Adipocyte (in vitro differentiated cells): ENCODE measurements around the gene DNAJB7.
"Not testable (repeated sequence)": the region's sequence is repeated elsewhere in the genome, so short reads cannot be mapped to it uniquely, and the experiment has no call there.

Source experiments
- DNase-seq: peaks from one replicate; pipeline ENCODE4 v3.0.0-alpha.2; 2015; ENCODE audit warnings: low read depth
- H3K27me3 ChIP-seq: replicated peaks from 2 replicates; pipeline ENCODE4 v1.7.0; 2013; ENCODE audit warnings: mild to moderate bottlenecking, low read length, moderate library complexity; ENCODE audit not compliant: control insufficient read depth, insufficient read depth
- H3K36me3 ChIP-seq: 2 replicates; pipeline ENCODE4 v1.7.0; 2013; ENCODE audit warnings: low read length, mild to moderate bottlenecking, moderate library complexity; ENCODE audit not compliant: control insufficient read depth, insufficient read depth, severe bottlenecking
- H3K4me1 ChIP-seq: 2 replicates; pipeline ENCODE4 v1.7.0; 2013; ENCODE audit warnings: mild to moderate bottlenecking, low read length, moderate library complexity; ENCODE audit not compliant: control insufficient read depth, insufficient read depth
- H3K4me3 ChIP-seq: 2 replicates; pipeline ENCODE4 v1.7.0; 2013; ENCODE audit warnings: mild to moderate bottlenecking, low read length, moderate library complexity
- H3K9ac ChIP-seq: 2 replicates; pipeline ENCODE4 v1.7.0; 2013; ENCODE audit warnings: mild to moderate bottlenecking, low read length, moderate library complexity
- H3K9me3 ChIP-seq: 2 replicates; pipeline ENCODE4 v1.7.0; 2013; ENCODE audit warnings: mild to moderate bottlenecking, low read length, moderate library complexity; ENCODE audit not compliant: control insufficient read depth

Gene DNAJB7

DNA sequence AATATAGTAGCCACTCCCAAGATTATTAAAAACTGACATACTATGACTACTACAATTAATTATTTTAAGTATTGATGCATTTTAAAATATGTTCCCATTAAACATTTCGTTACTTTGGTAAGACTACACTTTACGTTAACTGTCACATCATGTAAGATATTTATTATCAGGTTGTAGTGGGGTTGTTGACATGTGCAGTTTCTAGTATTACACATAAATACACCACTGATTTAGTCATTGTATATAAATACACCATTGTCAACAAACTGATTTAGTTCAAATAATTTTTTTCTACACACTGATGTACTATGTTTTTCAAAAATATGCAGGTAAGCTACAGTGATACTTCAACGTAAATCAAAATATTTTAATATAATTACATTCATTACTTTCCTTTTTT is 17.0 kb downstream of the DNAJB7 start:
- no peak for DNase-seq
- H3K4me3 ChIP-seq: no peak overlapping the region
- no peaks in the 10 kb centered on the region for H3K9me3 ChIP-seq
- no peaks in the 10 kb centered on the region for H3K4me1 ChIP-seq
- no peak overlapping the region for H3K9ac ChIP-seq
- peaks cover 100% of the 10 kb centered on the region for H3K36me3 ChIP-seq
- no peaks in the 10 kb centered on the region for H3K27me3 ChIP-seq

DNA sequence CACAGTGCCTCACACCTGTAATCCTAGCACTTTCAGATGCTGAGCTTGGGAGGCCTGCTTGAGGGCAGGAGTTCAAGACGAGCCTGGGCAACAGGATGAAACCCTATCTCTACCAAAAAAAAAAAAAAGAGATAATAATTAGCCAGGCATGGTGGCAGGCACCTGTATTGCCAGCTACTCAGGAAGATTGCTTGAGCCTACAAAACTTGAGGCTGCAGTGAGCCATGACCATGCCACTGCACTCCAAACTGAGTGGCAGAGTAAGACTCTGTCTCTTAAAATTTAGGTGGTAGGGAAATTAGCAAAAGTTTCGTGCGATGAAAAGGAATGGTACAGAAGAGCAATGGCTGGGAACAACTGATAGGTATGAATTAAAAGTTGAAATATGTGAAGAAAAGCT is 23.4 kb downstream of the DNAJB7 start:
- Histone ChIP-seq H3K4me3 (no peak overlapping the region), H3K27me3 (no peaks in the 10 kb centered on the region), H3K9ac (no peak overlapping the region), H3K4me1 (no peaks in the 10 kb centered on the region), H3K36me3 (peaks cover 97% of the 10 kb centered on the region), H3K9me3 (no peaks in the 10 kb centered on the region)
- DNase-seq: no peak

DNA sequence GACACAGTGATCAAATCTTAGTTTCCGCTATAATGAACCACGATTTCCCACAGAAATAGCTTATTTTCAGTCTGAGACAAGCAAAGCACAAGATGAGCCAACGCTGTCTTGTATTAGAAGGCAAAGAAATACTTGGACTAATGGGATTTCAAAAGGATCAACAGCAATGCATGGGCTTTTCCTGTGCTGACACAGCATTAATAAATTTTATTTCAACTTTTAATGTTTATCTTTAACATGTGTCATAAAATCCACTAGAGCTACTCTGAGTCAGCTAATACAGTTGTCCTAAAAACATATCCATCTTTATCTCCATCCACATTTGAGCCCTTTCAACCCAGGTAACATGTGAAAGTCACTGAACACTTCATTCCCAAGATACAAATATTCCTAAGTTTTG is 27.3 kb downstream of the DNAJB7 start:
- Histone ChIP-seq H3K9ac (no peak overlapping the region), H3K27me3 (no peaks in the 10 kb centered on the region), H3K4me1 (no peaks in the 10 kb centered on the region), H3K4me3 (no peak overlapping the region), H3K36me3 (peaks cover 97% of the 10 kb centered on the region), H3K9me3 (no peaks in the 10 kb centered on the region)
- no peak for DNase-seq

DNA sequence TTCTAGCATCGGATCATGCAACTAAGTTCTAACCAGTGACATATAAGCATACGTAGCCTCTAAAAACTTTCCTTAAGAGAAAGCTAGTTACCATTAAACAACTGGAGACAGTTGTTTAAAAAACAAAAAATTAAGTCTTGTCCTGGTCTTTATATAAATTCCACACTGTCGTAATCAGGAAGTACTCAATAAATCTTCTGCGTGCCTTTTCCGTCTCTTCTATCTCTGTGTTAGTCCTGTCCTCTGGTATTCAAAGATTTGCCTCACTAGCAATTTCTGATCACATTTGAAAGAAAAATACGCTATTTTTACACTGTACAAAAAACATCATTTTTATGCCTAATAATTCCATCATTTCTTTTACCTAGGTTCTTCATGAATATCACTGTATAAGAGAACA is 32.8 kb downstream of the DNAJB7 start:
- H3K27me3 ChIP-seq: no peaks in the 10 kb centered on the region
- no peak for DNase-seq
- H3K9me3 ChIP-seq: no peaks in the 10 kb centered on the region
- peaks cover 93% of the 10 kb centered on the region for H3K36me3 ChIP-seq
- H3K4me3 ChIP-seq: no peak overlapping the region
- peaks cover 9% of the 10 kb centered on the region for H3K4me1 ChIP-seq
- no peak overlapping the region for H3K9ac ChIP-seq

DNA sequence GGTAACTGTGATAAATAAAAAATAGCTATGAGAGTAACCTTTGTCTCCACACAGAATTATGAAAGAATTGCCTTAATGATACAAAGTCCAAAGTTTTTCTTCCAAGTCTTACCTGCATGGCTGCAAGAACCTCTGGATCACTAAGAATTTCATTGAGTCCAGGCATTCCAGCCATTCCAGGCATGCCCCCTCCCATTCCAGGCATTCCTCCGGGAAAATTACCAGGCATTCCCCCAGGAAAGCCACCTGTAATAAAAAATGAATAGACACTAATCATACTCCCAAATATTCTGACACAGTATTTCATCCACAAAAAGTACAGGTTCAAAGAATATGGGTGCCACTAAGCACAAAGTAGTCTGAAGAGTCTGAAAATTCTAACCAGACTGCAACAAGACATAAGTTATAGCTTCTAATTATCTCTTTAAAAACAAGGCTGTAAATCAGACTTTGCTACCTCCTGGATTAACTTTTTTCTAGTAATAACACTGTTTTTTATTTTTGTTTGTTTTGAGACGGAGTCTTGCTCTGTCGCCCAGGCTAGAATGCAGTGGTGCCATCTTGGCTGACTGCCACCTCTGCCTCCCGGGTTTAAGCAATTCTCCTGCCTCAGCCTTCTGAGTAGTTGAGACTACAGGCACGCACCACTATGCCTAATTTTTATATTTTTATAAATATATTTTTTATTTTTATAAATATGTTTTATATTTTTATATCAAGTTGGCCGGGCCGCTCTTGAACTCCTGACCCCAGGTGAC is 34.8 kb downstream of the DNAJB7 start:
- H3K4me3 ChIP-seq: no peak overlapping the region

DNA sequence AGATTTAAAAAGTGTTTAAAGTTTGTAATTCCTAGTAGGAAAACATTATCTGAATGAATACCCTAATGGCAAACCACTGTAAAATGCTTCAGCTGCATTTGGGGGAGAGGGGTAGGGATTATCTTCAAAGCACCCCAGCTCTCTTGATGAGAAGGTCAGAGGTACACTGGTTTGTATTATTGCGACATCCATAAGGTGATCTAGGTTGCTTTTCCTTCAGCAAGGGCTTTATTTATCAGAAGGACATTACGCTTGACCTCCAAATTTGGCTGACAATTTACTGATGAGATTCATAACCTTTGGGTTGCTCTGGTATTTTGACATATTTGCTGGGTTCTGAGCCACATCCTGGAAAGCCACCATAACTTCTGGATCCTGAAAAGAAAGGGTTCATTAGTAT is 35.6 kb downstream of the DNAJB7 start:
- H3K36me3 ChIP-seq: peaks cover 83% of the 10 kb centered on the region
- H3K9ac ChIP-seq, DNase-seq, H3K27me3 ChIP-seq, H3K4me3 ChIP-seq, H3K9me3 ChIP-seq, H3K4me1 ChIP-seq: not testable (repeated sequence)

More for the DNA sequence above, 34.8 kb downstream of the DNAJB7 start:
- DNase-seq: no peak
- Histone ChIP-seq H3K27me3 (no peaks in the 10 kb centered on the region), H3K9me3 (no peaks in the 10 kb centered on the region), H3K36me3 (peaks cover 92% of the 10 kb centered on the region), H3K4me1 (peaks cover 9% of the 10 kb centered on the region), H3K9ac (no peak overlapping the region)

DNA sequence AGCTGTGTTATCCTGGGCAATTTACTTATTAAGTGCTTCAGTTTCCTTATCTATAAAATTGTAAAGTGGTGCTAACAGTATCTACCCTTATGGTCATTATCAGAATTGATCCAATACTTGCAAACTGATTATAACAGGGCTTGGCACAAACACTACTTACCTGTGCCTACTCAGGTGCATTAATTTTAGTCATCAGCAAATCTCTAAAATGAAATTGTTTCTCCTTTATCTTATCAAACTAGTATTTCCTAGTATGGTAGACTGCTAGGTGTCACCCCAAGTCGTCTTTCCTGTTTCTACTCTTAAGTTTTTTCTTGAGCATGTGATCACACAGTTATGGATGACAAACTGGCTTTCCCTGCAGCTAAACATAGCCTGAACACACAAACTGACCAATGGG is 38.5 kb downstream of the DNAJB7 start:
- Histone ChIP-seq H3K9ac (no peak overlapping the region), H3K27me3 (no peaks in the 10 kb centered on the region), H3K4me1 (peaks cover 19% of the 10 kb centered on the region), H3K4me3 (no peak overlapping the region), H3K36me3 (peaks cover 54% of the 10 kb centered on the region), H3K9me3 (no peaks in the 10 kb centered on the region)
- DNase-seq: no peak

DNA sequence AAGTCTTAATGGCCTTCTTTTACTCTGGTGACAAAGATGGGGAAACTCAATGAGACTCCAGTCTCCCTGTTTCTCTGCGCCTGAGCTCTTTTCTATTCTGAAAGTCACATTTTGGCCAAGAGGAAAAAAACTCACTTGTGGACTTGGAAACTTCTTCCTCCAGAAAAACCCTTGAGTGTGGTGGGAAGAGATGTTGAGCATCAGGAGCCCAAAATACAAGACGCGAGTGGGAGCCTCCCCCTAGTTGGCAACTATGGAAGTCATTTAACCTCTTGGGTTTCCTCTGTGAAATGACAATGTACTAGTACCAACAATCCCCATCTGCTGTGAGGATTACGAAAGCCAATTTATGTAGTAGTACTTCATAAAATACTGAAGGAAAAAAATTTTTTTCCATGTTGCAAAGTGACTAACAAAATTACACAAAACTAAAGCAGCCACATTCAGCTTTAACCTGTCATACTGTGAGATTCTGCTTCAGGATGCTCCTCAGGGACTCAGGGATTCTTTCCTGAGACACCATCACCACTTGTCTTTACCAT is 42.2 kb downstream of the DNAJB7 start:
- Histone ChIP-seq H3K9me3 (no peaks in the 10 kb centered on the region), H3K9ac (peak overlapping the region; percentile 71), H3K27me3 (no peaks in the 10 kb centered on the region), H3K4me1 (peaks cover 22% of the 10 kb centered on the region), H3K4me3 (peak overlapping the region; percentile 99), H3K36me3 (peaks cover 31% of the 10 kb centered on the region)
- peak; percentile 70 for DNase-seq

DNA sequence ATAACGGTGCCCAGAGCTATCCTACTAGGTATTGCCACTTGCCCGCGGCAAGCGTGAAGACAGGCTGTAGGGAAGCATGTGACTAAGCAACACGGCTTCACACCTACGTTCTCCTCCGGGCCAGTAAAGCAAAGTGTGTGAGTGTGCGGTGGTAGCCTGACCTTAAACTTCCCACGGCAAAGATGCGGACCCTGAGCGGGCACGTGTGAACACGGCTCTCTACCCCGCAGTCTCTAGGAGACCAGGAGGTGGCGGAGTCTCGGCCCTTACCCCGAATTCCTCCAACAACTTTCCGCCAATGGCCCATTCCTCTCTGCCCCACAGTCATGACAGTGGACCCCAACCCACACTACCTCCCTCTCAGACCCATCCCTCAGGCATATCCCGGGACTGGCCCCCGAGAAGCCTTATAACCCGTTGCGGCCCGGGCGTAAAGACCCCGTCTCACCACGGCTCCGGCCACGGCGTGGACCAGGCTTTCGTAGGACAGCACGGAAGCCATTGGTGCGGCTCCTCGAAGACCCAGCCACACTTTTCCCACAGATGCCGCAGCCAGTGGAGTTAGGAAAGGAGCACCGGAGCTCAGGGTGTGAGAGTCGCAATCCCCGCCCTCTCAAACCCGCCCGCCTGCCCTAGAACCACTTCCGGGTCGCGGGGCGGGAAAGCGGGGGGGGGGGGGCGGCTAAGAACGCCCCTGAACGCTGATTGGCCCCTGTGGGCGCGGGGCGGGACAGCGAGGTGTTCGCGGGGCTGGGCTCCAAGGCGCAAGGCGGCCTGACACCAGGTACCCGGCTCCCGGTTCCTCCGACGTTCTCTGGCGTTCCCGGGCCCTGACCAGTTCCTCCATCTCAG is 42.9 kb downstream of the DNAJB7 start, which contains the start of gene SLC25A17:
SLC25A17 (minus strand) TSS at position 600 of the 852 bp plus-strand sequence; CDS start at position 502, 98 bp downstream.
- Histone ChIP-seq H3K27me3 (no peaks in the 10 kb centered on the region), H3K9ac (peak within 1 kb of the TSS; percentile 99), H3K36me3 (peaks cover 24% of the 10 kb centered on the region), H3K4me3 (peak within 1 kb of the TSS; percentile 99), H3K9me3 (no peaks in the 10 kb centered on the region), H3K4me1 (peaks cover 22% of the 10 kb centered on the region)
- peak; percentile 95 for DNase-seq

DNA sequence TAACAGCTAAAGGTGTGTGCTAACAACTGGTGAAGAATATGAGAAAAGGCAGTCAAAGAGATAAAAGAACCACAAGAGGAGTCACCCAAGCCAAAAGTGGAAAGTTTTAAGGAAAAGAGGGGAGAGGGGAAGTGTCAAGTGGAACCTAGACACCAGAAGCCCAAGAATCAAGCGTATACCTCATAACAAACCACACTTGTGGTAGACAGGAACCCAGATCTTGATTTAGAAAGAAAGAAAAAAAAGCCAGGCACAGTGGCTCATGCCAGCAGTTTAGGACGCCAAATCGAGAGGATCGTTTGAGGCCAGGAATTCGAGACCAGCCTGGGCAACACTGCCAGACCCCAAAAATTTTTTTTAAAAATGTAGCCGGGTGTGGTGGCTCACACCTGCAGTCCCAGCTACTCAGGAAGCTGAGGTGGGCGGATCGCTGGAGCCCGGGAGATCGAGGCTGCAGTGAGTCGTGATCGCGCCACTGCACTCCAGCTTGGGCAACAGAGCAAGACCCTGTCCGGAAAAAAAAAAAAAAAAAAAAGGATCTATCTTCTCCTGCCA is 43.6 kb downstream of the DNAJB7 start:
- H3K27me3 ChIP-seq: no peaks in the 10 kb centered on the region
- H3K4me1 ChIP-seq: peaks cover 22% of the 10 kb centered on the region
- H3K36me3 ChIP-seq: peaks cover 17% of the 10 kb centered on the region
- DNase-seq: no peak
- peak overlapping the region; percentile 99 for H3K4me3 ChIP-seq
- peak overlapping the region; percentile 99 for H3K9ac ChIP-seq
- H3K9me3 ChIP-seq: no peaks in the 10 kb centered on the region

DNA sequence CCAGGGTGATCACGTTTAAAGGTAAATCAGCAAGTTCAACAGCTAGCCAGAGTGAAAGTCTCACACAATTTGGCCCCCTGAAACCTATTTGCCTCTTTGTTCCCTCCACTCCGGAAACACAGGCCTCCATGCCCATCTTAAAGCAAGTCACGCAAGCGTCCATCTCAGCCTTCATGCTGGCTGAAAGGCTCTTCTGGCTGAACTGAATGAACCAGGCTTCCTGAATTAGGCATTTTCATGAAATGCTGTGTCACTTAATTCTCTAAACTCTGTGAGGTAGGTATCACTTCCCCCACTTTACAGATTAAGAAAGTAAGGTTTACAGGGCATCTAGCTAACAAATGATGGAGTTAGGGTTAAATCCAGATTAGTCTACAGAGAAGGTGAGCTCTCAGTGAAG is 44.2 kb downstream of the DNAJB7 start:
- Histone ChIP-seq H3K4me3 (peak overlapping the region; percentile 99), H3K9ac (peak overlapping the region; percentile 99), H3K9me3 (no peaks in the 10 kb centered on the region), H3K4me1 (peaks cover 22% of the 10 kb centered on the region), H3K27me3 (no peaks in the 10 kb centered on the region), H3K36me3 (peaks cover 12% of the 10 kb centered on the region)
- no peak for DNase-seq
